GM19397 (cell line): ENCODE data around the gene ZNF296.

Experiments used
- ATAC-seq: cut with Tn5 transposase; IDR thresholded peaks from one replicate; pipeline ENCODE4 v1.9.1; 2021; ENCODE audit warnings: mild to moderate bottlenecking, moderate library complexity; ENCODE audit not compliant: unreplicated experiment

The ZNF296 gene

GRCh38 chr19:45032421-45032820, 43.9 kb downstream of the ZNF296 start:
- ATAC-seq: no peak

- no peak for ATAC-seq
Observed at GRCh38 chr19:45030825-45031224, 45.5 kb downstream of the ZNF296 start.

GRCh38 chr19:45027371-45027770, 48.9 kb downstream of the ZNF296 start:
- no peak for ATAC-seq

- no peak for ATAC-seq
Observed at GRCh38 chr19:45025264-45025663, 51.0 kb downstream of the ZNF296 start.

GRCh38 chr19:45023048-45023447, 53.2 kb downstream of the ZNF296 start:
- no peak for ATAC-seq

GRCh38 chr19:45021971-45022370, 54.3 kb downstream of the ZNF296 start:
- no peak for ATAC-seq
